Endothelial cell of umbilical vein (primary cell): ENCODE measurements around the gene SLC8A2. TPM values are rescaled to one million over a fixed set of nuclear protein-coding genes. Genes with fewer than 3 reads are reported as not detected.

Experiments
- BruUV-seq: library from RNA; stranded (reverse); fragments of 400-500 nt; replicated peaks from 2 replicates; lab custom pipeline; 2021; lab: Mats Ljungman, UMichigan
- CTCF ChIA-PET: fragments of 300-600, 350-600 bp; sonication (Branson Sonifier 250); formaldehyde crosslinking; loops from one replicate; lab custom pipeline; 2021; ENCODE audit warnings: antibody characterized with exemption, inconsistent platforms; lab: Charles Lee
- POLR2A ChIA-PET: fragments of 300-600, 350-600 bp; sonication (Branson Sonifier 250); formaldehyde crosslinking; loops from one replicate; lab custom pipeline; 2021; ENCODE audit warnings: antibody characterized with exemption, inconsistent platforms; lab: Charles Lee
- DNase-seq: peaks from one replicate; pipeline ENCODE4 v3.0.0-alpha.2; 2011; ENCODE audit warnings: low read depth, low spot score
- FAIRE-seq: peaks from 2 replicates; lab custom pipeline; 2011; peaks lifted over from hg19 to GRCh38; lab: Jason Lieb, UNC
- H2AFZ ChIP-seq: 2 replicates; pipeline ENCODE4 v1.6.0; 2012; ENCODE audit warnings: low read depth, low read length, control low read depth, inconsistent platforms
- H3K27ac ChIP-seq: 2 replicates; pipeline ENCODE4 v1.5.1; 2011; ENCODE audit warnings: low read depth, mild to moderate bottlenecking, control low read depth, low read length, moderate library complexity; ENCODE audit not compliant: insufficient read depth
- H3K27me3 ChIP-seq, 2 experiments: 2 replicates each; pipeline versions ENCODE4 v1.6.0 to v1.6.1; 2011; ENCODE audit warnings: low read length in 2 of 2, mixed read lengths in 1 of 2; ENCODE audit not compliant: control insufficient read depth in 2 of 2, insufficient read depth in 2 of 2
- H3K36me3 ChIP-seq, 2 experiments: 2 replicates in 1 of 2; 3 replicates in 1 of 2; pipeline ENCODE4 v1.5.1; 2011; ENCODE audit warnings: low read length in 2 of 2, mild to moderate bottlenecking in 1 of 2, moderate library complexity in 1 of 2; ENCODE audit not compliant: control insufficient read depth in 2 of 2, insufficient read depth in 2 of 2; ENCODE audit errors: extremely low read depth in 1 of 2
- H3K4me1 ChIP-seq: 3 replicates; pipeline ENCODE4 v1.5.1; 2011; ENCODE audit warnings: mild to moderate bottlenecking, low read length; ENCODE audit not compliant: control insufficient read depth, insufficient read depth; ENCODE audit errors: extremely low read depth
- H3K4me2 ChIP-seq: 2 replicates; pipeline ENCODE4 v1.6.1; 2011; ENCODE audit warnings: low read length, control low read depth, mixed read lengths; ENCODE audit not compliant: insufficient read depth
- H3K4me3 ChIP-seq, 3 experiments: fragments of 200-600 bp in 1 of 3; sonication (generic), shearing (Covaris generic) in 1 of 3; replicated peaks in 1 of 3; 2 replicates each; pipeline ENCODE4 v1.5.1; 2011 to 2016; ENCODE audit warnings: control low read depth in 3 of 3, low read length in 3 of 3, mild to moderate bottlenecking in 2 of 3, inconsistent platforms in 1 of 3, low read depth in 1 of 3, moderate library complexity in 1 of 3; ENCODE audit not compliant: insufficient read depth in 1 of 3
- H3K79me2 ChIP-seq: 2 replicates; pipeline ENCODE4 v1.6.0; 2012; ENCODE audit warnings: low read length, inconsistent platforms; ENCODE audit not compliant: control insufficient read depth, insufficient read depth
- H3K9ac ChIP-seq: replicated peaks from 2 replicates; pipeline ENCODE3; 2011; ENCODE audit warnings: low read length, control low read depth; ENCODE audit not compliant: insufficient read depth; ENCODE audit errors: extremely low read depth
- H3K9me1 ChIP-seq: replicated peaks from 3 replicates; pipeline ENCODE4 v1.6.0; 2011; ENCODE audit warnings: mild to moderate bottlenecking, low read length; ENCODE audit not compliant: control insufficient read depth, insufficient read depth; ENCODE audit errors: extremely low read depth
- H3K9me3 ChIP-seq: replicated peaks from 2 replicates; pipeline ENCODE4 v1.5.1; 2012; ENCODE audit warnings: low read length, inconsistent platforms; ENCODE audit not compliant: control insufficient read depth, insufficient read depth
- H4K20me1 ChIP-seq: replicated peaks from 2 replicates; pipeline ENCODE3; 2011; ENCODE audit warnings: mild to moderate bottlenecking, low read length; ENCODE audit not compliant: control insufficient read depth, insufficient read depth; ENCODE audit errors: extremely low read depth
- CTCF ChIP-seq, 2 donors: IDR thresholded peaks; 1 replicate in 1 of 2; 2 replicates in 1 of 2; pipeline ENCODE4 v1.5.1; 2011; ENCODE audit warnings: low read length in 2 of 2, mild to moderate bottlenecking in 2 of 2, moderate library complexity in 2 of 2, control low read depth in 1 of 2, inconsistent platforms in 1 of 2, low read depth in 1 of 2; ENCODE audit not compliant: insufficient read depth in 1 of 2; ENCODE audit errors: extremely low read depth in 1 of 2
- EZH2 ChIP-seq: IDR thresholded peaks from 2 replicates; pipeline ENCODE4 v1.6.1; 2012; ENCODE audit warnings: borderline replicate concordance, low read depth, mild to moderate bottlenecking, moderate library complexity, low read length, inconsistent platforms; ENCODE audit not compliant: severe bottlenecking
- FOS ChIP-seq: IDR thresholded peaks from 2 replicates; pipeline ENCODE4 v1.6.1; 2011; ENCODE audit warnings: mild to moderate bottlenecking, low read length, moderate library complexity, borderline replicate concordance; ENCODE audit not compliant: insufficient read depth
- GATA2 ChIP-seq: IDR thresholded peaks from 2 replicates; pipeline ENCODE4 v1.7.0; 2011; ENCODE audit warnings: low read depth, mild to moderate bottlenecking, moderate library complexity, mixed read lengths, low read length; ENCODE audit not compliant: insufficient read length, insufficient read depth
- JUN ChIP-seq: IDR thresholded peaks from 2 replicates; pipeline ENCODE4 v1.6.1; 2011; ENCODE audit warnings: borderline replicate concordance, low read depth; ENCODE audit not compliant: insufficient read length, insufficient read depth
- MAX ChIP-seq: IDR thresholded peaks from 2 replicates; pipeline ENCODE4 v1.6.1; 2011; ENCODE audit not compliant: insufficient read depth, insufficient read length
- MYC ChIP-seq: IDR thresholded peaks from one replicate; pipeline ENCODE4 v1.6.1; 2011; ENCODE audit warnings: mild to moderate bottlenecking, low read depth, low read length
- POLR2A ChIP-seq: IDR thresholded peaks from 2 replicates; pipeline ENCODE4 v1.6.1; 2012; ENCODE audit warnings: low read depth, mild to moderate bottlenecking, control low read depth, low read length
- POLR2AphosphoS5 ChIP-seq: IDR thresholded peaks from 2 replicates; pipeline ENCODE4 v1.6.1; 2012; ENCODE audit warnings: low read depth, mild to moderate bottlenecking, control low read depth, low read length, moderate library complexity; ENCODE audit not compliant: insufficient read depth
- dilution Hi-C: fragments of 300-500 bp; cut with MboI; formaldehyde crosslinking; loops from one replicate; pipeline ENCODE4 v1.15.0; 2019; ENCODE audit warnings: low sequenced_read_pairs; ENCODE audit not compliant: extremely low pct_ligation_motif_present
- intact Hi-C: fragments of 100-400 bp; cut with micrococcal nuclease; formaldehyde crosslinking; loops from one replicate; pipeline ENCODE4 v1.10.0; 2022
- polyA plus RNA-seq, 4 experiments: library from polyadenylated mRNA; depleted of rRNA in 3 of 4; stranded (reverse) in 3 of 4; unstranded in 1 of 4; fragments of >200 nt; gene quantifications; 2 replicates each; pipeline versions ENCODE4 v1.2.1 to v1.2.3, GENCODE V29; 2011 to 2012; ENCODE audit warnings: missing spikeins in 1 of 4
- total RNA-seq: library from RNA; stranded (reverse); gene quantifications from 2 replicates; pipeline ENCODE4 v1.2.3, GENCODE V29; 2021

The SLC8A2 gene
- total and polyA plus RNA-seq, 2 donors (not counting 3 experiments of a cell fraction or from before 2014, with no cell fraction given): not detected

- Histone ChIP-seq H4K20me1 (no peaks in the 10 kb centered on the region), H3K36me3 (no peaks in the 10 kb centered on the region), H3K9me3 (no peaks in the 10 kb centered on the region), H3K27ac (no peak overlapping the region), H3K4me3 (no peak overlapping the region), H2AFZ (no peak overlapping the region), H3K9ac (no peak overlapping the region), H3K4me2 (no peak overlapping the region), H3K9me1 (no peaks in the 10 kb centered on the region), H3K79me2 (no peaks in the 10 kb centered on the region), H3K4me1 (no peaks in the 10 kb centered on the region), H3K27me3 (peaks cover 44% of the 10 kb centered on the region in 2 experiments)
- ChIA-PET CTCF (interaction anchor here (1.3 kb wide), 1 partner anchor 251 kb away, joined by 3 read pairs; no protein-coding TSS in a partner anchor), POLR2A (no interaction called here)
- dilution Hi-C loops: no loop called here
- intact Hi-C loops: no loop called here
- BruUV-seq: no TSS peak
- DNase-seq (no peak), FAIRE-seq (no peak)
- no peak for TF ChIP-seq FOS
- TF ChIP-seq EZH2: peak; percentile 43
Measured at GRCh38 chr19:47456721-47457474, 14.8 kb downstream of the SLC8A2 start.

- Histone ChIP-seq H3K27me3 (peaks cover 20 to 24% of the 10 kb centered on the region in 2 experiments), H3K36me3 (no peaks in the 10 kb centered on the region), H3K27ac (no peak overlapping the region), H3K9me1 (no peaks in the 10 kb centered on the region), H4K20me1 (no peaks in the 10 kb centered on the region), H3K9ac (no peak overlapping the region), H3K4me3 (no peak overlapping the region), H3K79me2 (no peaks in the 10 kb centered on the region), H2AFZ (no peak overlapping the region), H3K4me2 (no peak overlapping the region), H3K9me3 (no peaks in the 10 kb centered on the region), H3K4me1 (no peaks in the 10 kb centered on the region)
- no peak for TF ChIP-seq CTCF (IDR thresholded peaks at IDR 0.05; ENCODE audit: extremely low read depth in 1 of 2, insufficient read depth in 1 of 2, low read depth in 1 of 2, low read length in 2 of 2)
- TF ChIP-seq GATA2: no peak
- no peak for TF ChIP-seq MAX
- no peak for TF ChIP-seq JUN
- no peak for TF ChIP-seq EZH2
- no peak for TF ChIP-seq MYC
- TF ChIP-seq POLR2A: no peak
- TF ChIP-seq FOS: no peak
- TF ChIP-seq POLR2AphosphoS5: no peak
- POLR2A ChIA-PET: no interaction called here
- intact Hi-C loops (no loop called here), dilution Hi-C loops (no loop called here)
- DNase-seq (no peak), FAIRE-seq (no peak)
- CTCF ChIA-PET: interaction anchor here (1.3 kb wide), 1 partner anchor 13 kb away, joined by 5 read pairs; no protein-coding TSS in a partner anchor
- BruUV-seq: no TSS peak
Measured at GRCh38 chr19:47450478-47450877, 21.2 kb downstream of the SLC8A2 start.
